ENCODE results near the gene ZFR. TPM values are rescaled to one million over a fixed set of nuclear protein-coding genes. Genes with fewer than 3 reads are reported as not detected.

Gene ZFR
- total and polyA plus RNA-seq, 9 of the 15 experiments (the other 6 are each of a cell fraction or from before 2014, with no cell fraction given), result 35.5 to 108 (median 71.1) TPM

DNA sequence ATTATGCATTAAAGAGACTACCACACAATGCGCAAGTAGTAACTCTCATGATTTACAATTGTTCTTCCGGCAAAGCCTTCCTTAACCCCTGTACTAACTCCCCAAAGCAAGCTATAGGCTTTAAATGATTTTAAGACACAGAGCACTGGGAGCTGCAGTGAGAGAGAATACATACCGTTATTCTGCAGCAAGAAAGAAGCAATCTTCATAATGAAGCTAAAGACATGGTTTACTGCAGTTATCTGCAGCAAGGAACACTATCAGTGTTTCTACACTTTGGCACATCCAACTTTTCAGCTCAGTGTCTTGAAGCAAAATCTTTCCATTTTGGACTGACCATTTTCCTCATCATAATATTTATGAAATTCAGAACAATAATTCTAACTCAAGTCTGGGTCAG, 61.0 kb downstream of the ZFR start (continued):
- TF ChIP-seq STAT5B (CRISPR knock-in tag; IDR thresholded peaks at IDR 0.05) (no peak), ZNF785 (CRISPR knock-in tag; IDR thresholded peaks at IDR 0.05) (no peak), CAMTA2 (CRISPR knock-in tag; conservative IDR thresholded peaks at IDR 0.05) (no peak), RBM22 (IDR thresholded peaks at IDR 0.05; ENCODE audit: low read depth, low read length, poor library complexity, severe bottlenecking) (no peak), ARHGAP35 (IDR thresholded peaks at IDR 0.05; ENCODE audit: partially characterized antibody) (no peak), THAP12 (CRISPR knock-in tag; IDR thresholded peaks at IDR 0.05) (no peak)

GRCh38 chr5:32383065-32383464, 61.5 kb downstream of the ZFR start:
- no peaks in the 10 kb centered on the region for H3K4me1 ChIP-seq (replicated peaks in 1 of 2; ENCODE audit: control insufficient read depth in 2 of 2, insufficient read depth in 2 of 2, low read length in 2 of 2)
- ChIA-PET POLR2A (interaction anchor here (0.6 to 2.1 kb wide), 5 partner anchors 8 to 129 kb away, joined by 3 to 9 read pairs (median 3); no protein-coding TSS in a partner anchor), CTCF (ENCODE audit: low intra/inter-chr PET ratio) (no interaction called here)
- no peaks in the 10 kb centered on the region for H3K27me3 ChIP-seq (ENCODE audit: control insufficient read depth in 2 of 2, insufficient read depth in 2 of 2, low read length in 2 of 2)
- no peaks in the 10 kb centered on the region for H3K9me1 ChIP-seq (ENCODE audit: control insufficient read depth, insufficient read depth, low read length)
- peaks cover 84% of the 10 kb centered on the region for H3K36me3 ChIP-seq (ENCODE audit: control insufficient read depth, insufficient read depth, low read length)
- H3K9me3 ChIP-seq (replicated peaks; ENCODE audit: control insufficient read depth, insufficient read depth, low read depth, low read length), result no peaks in the 10 kb centered on the region
- no peak for DNase-seq (ENCODE audit: extremely low read depth in 1 of 4, low spot score in 3 of 4)
- 89% methylated on average over 2 of the region's 2 CpGs for WGBS (ENCODE audit: insufficient coverage, low coverage, missing lambda C conversion rate)
- TF ChIP-seq HEY1 (CRISPR knock-in tag; IDR thresholded peaks at IDR 0.05; ENCODE audit: borderline replicate concordance), result no peak
- TF ChIP-seq, protein P1, sequence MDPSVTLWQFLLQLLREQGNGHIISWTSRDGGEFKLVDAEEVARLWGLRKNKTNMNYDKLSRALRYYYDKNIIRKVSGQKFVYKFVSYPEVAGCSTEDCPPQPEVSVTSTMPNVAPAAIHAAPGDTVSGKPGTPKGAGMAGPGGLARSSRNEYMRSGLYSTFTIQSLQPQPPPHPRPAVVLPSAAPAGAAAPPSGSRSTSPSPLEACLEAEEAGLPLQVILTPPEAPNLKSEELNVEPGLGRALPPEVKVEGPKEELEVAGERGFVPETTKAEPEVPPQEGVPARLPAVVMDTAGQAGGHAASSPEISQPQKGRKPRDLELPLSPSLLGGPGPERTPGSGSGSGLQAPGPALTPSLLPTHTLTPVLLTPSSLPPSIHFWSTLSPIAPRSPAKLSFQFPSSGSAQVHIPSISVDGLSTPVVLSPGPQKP (CRISPR knock-in tag; IDR thresholded peaks at IDR 0.05), result no peak
- TF ChIP-seq CXXC5 (CRISPR knock-in tag; IDR thresholded peaks at IDR 0.05), result no peak
- BruUV-seq (replicated peaks), result no TSS peak
- H3K9ac ChIP-seq (ENCODE audit: insufficient read depth in 1 of 2, low read depth in 2 of 2, low read length in 2 of 2), result no peak overlapping the region
- ATAC-seq, result no peak
- H4K20me1 ChIP-seq (replicated peaks; ENCODE audit: control insufficient read depth, insufficient read depth, low read length), result no peaks in the 10 kb centered on the region
- in situ Hi-C loops (cut with MboI) (no loop called here), intact Hi-C loops (cut with micrococcal nuclease) (no loop called here)
- H3K4me3 ChIP-seq, result no peak overlapping the region
- FAIRE-seq, result no peak
- H3K27ac ChIP-seq (ENCODE audit: extremely low read depth, low read depth, low read length), result no peak overlapping the region
- no peak overlapping the region for H2AFZ ChIP-seq (ENCODE audit: low read depth, low read length)
- no peaks in the 10 kb centered on the region for H3K79me2 ChIP-seq (ENCODE audit: control insufficient read depth, insufficient read depth, low read length)
- no peak overlapping the region for H3K4me2 ChIP-seq (ENCODE audit: insufficient read depth, low read length)
